SU-DHL-6 (cell line): ENCODE measurements around the gene ITPRIPL1.
A peak's percentile ranks its signal among the peaks of the same experiment; 100 is the strongest.

Source experiments
- H2AFZ ChIP-seq: fragments of 200-600 bp; sonication (generic); 2 replicates; pipeline ENCODE4 v1.6.1; 2014; ENCODE audit warnings: low read depth, mild to moderate bottlenecking, moderate library complexity, mixed read lengths, antibody characterized with exemption, low read length; ENCODE audit not compliant: severe bottlenecking
- H3F3A ChIP-seq: fragments of 200-600 bp; shearing (Covaris generic); 2 replicates; pipeline ENCODE4 v1.6.0; 2016; ENCODE audit warnings: antibody characterized with exemption, mild to moderate bottlenecking; ENCODE audit not compliant: insufficient read depth
- H3K27ac ChIP-seq: fragments of 200-600 bp; sonication (generic); 2 replicates; pipeline ENCODE4 v1.5.1; 2016; ENCODE audit warnings: low read depth, mild to moderate bottlenecking, low read length, moderate library complexity, mixed read lengths
- H3K27me3 ChIP-seq: fragments of 200-600 bp; sonication (generic), shearing (Covaris generic); 2 replicates; pipeline ENCODE4 v1.6.0; 2014; ENCODE audit warnings: mild to moderate bottlenecking, low read length
- H3K36me3 ChIP-seq: fragments of 200-600 bp; sonication (generic); 2 replicates; pipeline ENCODE4 v1.6.1; 2014; ENCODE audit warnings: mild to moderate bottlenecking, low read length, mixed read lengths
- H3K4me2 ChIP-seq: fragments of 300-600, 200-600 bp; shearing (Covaris generic), sonication (generic); 2 replicates; pipeline ENCODE4 v1.6.0; 2014; ENCODE audit warnings: low read length, low read depth, mild to moderate bottlenecking; ENCODE audit not compliant: poor library complexity, severe bottlenecking
- H3K4me3 ChIP-seq: fragments of 200-600 bp; sonication (generic); 2 replicates; pipeline ENCODE4 v1.5.1; 2014; ENCODE audit warnings: antibody characterized with exemption, low read length, mild to moderate bottlenecking, mixed read lengths; ENCODE audit not compliant: insufficient read depth, poor library complexity, severe bottlenecking
- H3K79me2 ChIP-seq: fragments of 200-600 bp; sonication (generic); 2 replicates; pipeline ENCODE4 v1.6.1; 2014; ENCODE audit warnings: mild to moderate bottlenecking, low read length, moderate library complexity; ENCODE audit not compliant: insufficient read depth
- H3K9ac ChIP-seq: fragments of 200-600 bp; sonication (generic); 2 replicates; pipeline ENCODE4 v1.7.0; 2014; ENCODE audit warnings: mild to moderate bottlenecking, low read length
- H3K9me2 ChIP-seq: fragments of 200-600 bp; sonication (generic); replicated peaks from 2 replicates; pipeline ENCODE4 v1.6.1; 2014; ENCODE audit warnings: low read length; ENCODE audit not compliant: insufficient read depth
- H3K9me3 ChIP-seq: fragments of 200-600 bp; sonication (generic); 2 replicates; pipeline ENCODE4 v1.6.1; 2014; ENCODE audit warnings: low read length, mixed read lengths; ENCODE audit not compliant: insufficient read depth
- H4K20me1 ChIP-seq: fragments of 200-600 bp; sonication (generic); 2 replicates; pipeline ENCODE4 v1.6.1; 2014; ENCODE audit warnings: low read depth, mild to moderate bottlenecking, antibody characterized with exemption, low read length, moderate library complexity, mixed read lengths
- EZH2phosphoT487 ChIP-seq: fragments of 200-600 bp; sonication (generic), shearing (Covaris generic); conservative IDR thresholded peaks from 2 replicates; pipeline ENCODE4 v1.6.1; 2018; ENCODE audit warnings: mild to moderate bottlenecking, antibody characterized with exemption, low read length, moderate library complexity, mixed read lengths
- TF ChIP-seq, protein P1 (sequence below): fragments of 200-600 bp; sonication (generic); IDR thresholded peaks from one replicate; pipeline ENCODE4 v1.5.1; 2017; ENCODE audit warnings: antibody characterized with exemption, mild to moderate bottlenecking, low read length, moderate library complexity; ENCODE audit not compliant: insufficient read depth, poor library complexity, severe bottlenecking

ITPRIPL1 gene, protein sequence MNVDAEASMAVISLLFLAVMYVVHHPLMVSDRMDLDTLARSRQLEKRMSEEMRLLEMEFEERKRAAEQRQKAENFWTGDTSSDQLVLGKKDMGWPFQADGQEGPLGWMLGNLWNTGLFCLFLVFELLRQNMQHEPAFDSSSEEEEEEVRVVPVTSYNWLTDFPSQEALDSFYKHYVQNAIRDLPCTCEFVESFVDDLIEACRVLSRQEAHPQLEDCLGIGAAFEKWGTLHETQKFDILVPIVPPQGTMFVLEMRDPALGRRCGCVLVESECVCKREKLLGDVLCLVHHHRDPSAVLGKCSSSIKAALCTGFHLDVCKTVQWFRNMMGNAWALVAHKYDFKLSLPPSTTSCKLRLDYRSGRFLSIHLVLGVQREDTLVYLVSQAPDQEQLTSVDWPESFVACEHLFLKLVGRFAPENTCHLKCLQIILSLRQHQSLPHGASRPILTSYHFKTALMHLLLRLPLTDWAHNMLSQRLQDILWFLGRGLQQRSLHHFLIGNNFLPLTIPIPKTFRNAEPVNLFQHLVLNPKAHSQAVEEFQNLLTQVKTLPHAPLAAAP

DNA sequence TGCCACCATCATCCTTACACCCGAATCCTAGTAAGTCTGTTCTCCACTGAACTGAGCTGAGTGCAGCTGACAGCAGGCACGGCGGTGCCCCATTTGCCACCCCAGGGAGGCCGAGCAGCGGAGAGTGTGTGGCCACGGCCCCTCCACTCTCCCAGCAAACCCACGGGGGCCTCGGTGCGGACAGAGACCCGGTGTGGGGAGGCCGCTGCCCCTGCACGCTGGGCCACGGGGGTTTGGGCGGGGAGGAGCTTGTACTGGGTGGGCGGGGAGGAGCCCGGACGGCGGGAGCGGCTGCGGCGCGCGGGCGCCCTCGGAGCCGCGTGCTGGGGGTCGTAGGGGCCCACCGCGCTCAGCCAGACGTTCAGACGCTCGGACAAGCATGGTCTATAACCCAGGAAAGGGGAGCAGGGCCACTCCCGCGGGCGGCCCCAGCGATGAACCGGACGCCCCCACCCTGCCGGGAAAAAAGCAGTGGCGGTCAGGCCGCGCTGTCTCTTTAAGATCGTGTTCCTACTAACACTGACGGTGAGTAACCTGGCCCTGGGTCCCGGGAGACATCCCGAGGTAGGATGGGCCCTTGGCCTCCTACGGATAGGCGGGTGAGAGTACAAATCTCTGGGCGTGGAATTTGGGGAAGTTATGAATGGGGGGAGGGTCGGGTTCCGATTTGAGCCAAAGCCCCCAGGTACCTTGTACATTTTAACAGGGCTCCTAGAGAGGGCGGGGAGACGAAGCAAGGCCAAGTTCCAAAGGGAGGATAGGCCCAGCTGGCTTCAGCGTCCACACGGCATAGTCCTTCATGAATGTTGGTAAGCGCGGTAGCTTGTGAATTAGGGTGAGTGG is at the start of gene ITPRIPL1:
Gene ITPRIPL1, plus strand, starts transcription at position 277 of the 843 bp plus-strand sequence. Its CDS starts 523 bp downstream, at position 800.
- peak within 1 kb of the TSS; percentile 81 for H3K9ac ChIP-seq
- peaks cover 4% of the 10 kb centered on the region for H3F3A ChIP-seq
- H3K27ac ChIP-seq = peak within 1 kb of the TSS; percentile 69
- H3K4me3 ChIP-seq = peak within 1 kb of the TSS; percentile 94
- H3K27me3 ChIP-seq = no peaks in the 10 kb centered on the region
- peaks cover 58% of the 10 kb centered on the region for H3K79me2 ChIP-seq
- peak within 1 kb of the TSS; percentile 79 for H2AFZ ChIP-seq
- no peaks in the 10 kb centered on the region for H4K20me1 ChIP-seq
- peak within 1 kb of the TSS; percentile 77 for H3K4me2 ChIP-seq
- H3K36me3 ChIP-seq = 0 out of 2 replicates have a peak, but pooled peaks cover 3% of the 10 kb centered on the region
- no peaks in the 10 kb centered on the region for H3K9me2 ChIP-seq
- TF ChIP-seq, protein P1, sequence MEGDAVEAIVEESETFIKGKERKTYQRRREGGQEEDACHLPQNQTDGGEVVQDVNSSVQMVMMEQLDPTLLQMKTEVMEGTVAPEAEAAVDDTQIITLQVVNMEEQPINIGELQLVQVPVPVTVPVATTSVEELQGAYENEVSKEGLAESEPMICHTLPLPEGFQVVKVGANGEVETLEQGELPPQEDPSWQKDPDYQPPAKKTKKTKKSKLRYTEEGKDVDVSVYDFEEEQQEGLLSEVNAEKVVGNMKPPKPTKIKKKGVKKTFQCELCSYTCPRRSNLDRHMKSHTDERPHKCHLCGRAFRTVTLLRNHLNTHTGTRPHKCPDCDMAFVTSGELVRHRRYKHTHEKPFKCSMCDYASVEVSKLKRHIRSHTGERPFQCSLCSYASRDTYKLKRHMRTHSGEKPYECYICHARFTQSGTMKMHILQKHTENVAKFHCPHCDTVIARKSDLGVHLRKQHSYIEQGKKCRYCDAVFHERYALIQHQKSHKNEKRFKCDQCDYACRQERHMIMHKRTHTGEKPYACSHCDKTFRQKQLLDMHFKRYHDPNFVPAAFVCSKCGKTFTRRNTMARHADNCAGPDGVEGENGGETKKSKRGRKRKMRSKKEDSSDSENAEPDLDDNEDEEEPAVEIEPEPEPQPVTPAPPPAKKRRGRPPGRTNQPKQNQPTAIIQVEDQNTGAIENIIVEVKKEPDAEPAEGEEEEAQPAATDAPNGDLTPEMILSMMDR = no peak
- TF ChIP-seq EZH2phosphoT487 = no peak
- H3K9me3 ChIP-seq = no peaks in the 10 kb centered on the region

DNA sequence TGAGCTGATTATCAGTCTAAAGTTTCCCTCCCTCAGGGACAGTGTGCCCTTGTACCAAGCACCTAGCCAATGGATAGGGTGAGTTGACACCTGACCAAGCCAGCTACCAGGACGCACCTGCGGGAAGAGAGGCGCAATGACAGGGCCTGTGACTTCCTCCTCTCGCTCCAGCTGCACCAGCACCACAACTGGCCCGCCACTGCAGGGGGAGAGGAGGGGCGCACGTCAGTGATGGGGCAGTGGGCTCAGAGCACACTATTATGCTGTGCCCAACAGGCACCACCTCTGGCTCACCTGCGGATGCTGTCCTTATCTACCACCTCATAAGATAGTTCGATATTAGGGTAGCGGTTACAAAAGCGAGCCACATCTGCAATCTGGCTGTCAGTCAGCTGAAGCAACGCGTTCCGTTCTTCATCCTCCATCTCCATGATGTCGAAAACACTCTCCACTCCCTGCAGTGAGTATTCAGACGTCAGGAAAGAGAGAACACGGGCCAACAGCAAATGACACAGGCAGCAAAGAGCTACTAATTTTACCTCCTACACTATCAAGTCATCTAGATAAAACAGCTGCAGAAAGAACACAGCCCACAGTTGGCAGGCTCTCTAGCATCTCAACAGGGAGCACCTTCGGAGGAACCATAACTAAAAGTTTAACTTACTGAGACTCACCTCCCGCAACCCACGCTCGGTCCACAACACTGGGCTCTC is 48.2 kb upstream of the ITPRIPL1 start:
- H4K20me1 ChIP-seq = no peaks in the 10 kb centered on the region
- no peak overlapping the region for H3K9ac ChIP-seq
- TF ChIP-seq EZH2phosphoT487 = no peak
- TF ChIP-seq, protein P1 = no peak
- peaks cover 21% of the 10 kb centered on the region for H3F3A ChIP-seq
- no peaks in the 10 kb centered on the region for H3K79me2 ChIP-seq
- no peak overlapping the region for H3K4me2 ChIP-seq
- no peak overlapping the region for H3K27ac ChIP-seq
- no peaks in the 10 kb centered on the region for H3K9me3 ChIP-seq
- no peak overlapping the region for H3K4me3 ChIP-seq
- peaks cover 13% of the 10 kb centered on the region; the same call in 1 of the 2 replicates for H3K36me3 ChIP-seq
- H2AFZ ChIP-seq = no peak overlapping the region
- H3K27me3 ChIP-seq = no peaks in the 10 kb centered on the region
- H3K9me2 ChIP-seq = no peaks in the 10 kb centered on the region

GRCh38 chr2:96287273-96287856 is 37.8 kb upstream of the ITPRIPL1 start:
- Histone ChIP-seq H3K9ac (no peak overlapping the region), H3K4me2 (no peak overlapping the region), H2AFZ (no peak overlapping the region), H4K20me1 (no peaks in the 10 kb centered on the region), H3K4me3 (no peak overlapping the region), H3F3A (no peaks in the 10 kb centered on the region), H3K36me3 (peaks cover 18% of the 10 kb centered on the region), H3K27me3 (no peaks in the 10 kb centered on the region), H3K27ac (no peak overlapping the region), H3K9me2 (no peaks in the 10 kb centered on the region), H3K79me2 (no peaks in the 10 kb centered on the region), H3K9me3 (no peaks in the 10 kb centered on the region)
- no peak for TF ChIP-seq EZH2phosphoT487
- TF ChIP-seq, protein P1 = no peak
